Neural progenitor cell (in vitro differentiated cells): ENCODE results near the gene CENPW. TPM values are rescaled to one million over a fixed set of nuclear protein-coding genes. Genes with fewer than 3 reads are reported as not detected.

Experiments
- DNase-seq: peaks from one replicate; pipeline ENCODE4 v3.0.0-alpha.2; 2016; ENCODE audit warnings: low spot score
- H2AFZ ChIP-seq: fragments of 200-600 bp; sonication (generic); replicated peaks from 2 replicates; pipeline ENCODE4 v1.6.1; 2016; ENCODE audit warnings: antibody characterized with exemption
- H3F3A ChIP-seq: fragments of 200-600 bp; sonication (generic); 2 replicates; pipeline ENCODE4 v1.6.1; 2016; ENCODE audit warnings: antibody characterized with exemption, low read depth
- H3K27ac ChIP-seq: fragments of 200-600 bp; sonication (generic); 2 replicates; pipeline ENCODE4 v1.5.1; 2016; ENCODE audit warnings: mild to moderate bottlenecking
- H3K27me3 ChIP-seq: fragments of 200-600 bp; sonication (generic); 2 replicates; pipeline ENCODE4 v1.6.1; 2016; ENCODE audit warnings: mild to moderate bottlenecking, moderate library complexity
- H3K36me3 ChIP-seq: fragments of 200-600 bp; sonication (generic); 2 replicates; pipeline ENCODE4 v1.5.1; 2016
- H3K4me1 ChIP-seq: fragments of 200-600 bp; sonication (generic); 2 replicates; pipeline ENCODE4 v1.6.1; 2016; ENCODE audit warnings: mixed run types
- H3K4me2 ChIP-seq: fragments of 200-600 bp; sonication (generic); 2 replicates; pipeline ENCODE4 v1.6.1; 2016
- H3K4me3 ChIP-seq: fragments of 200-600 bp; sonication (generic); 2 replicates; pipeline ENCODE4 v1.5.1; 2016
- H3K79me2 ChIP-seq: fragments of 200-600 bp; sonication (generic); 2 replicates; pipeline ENCODE4 v1.6.1; 2016; ENCODE audit warnings: low read depth
- H3K9ac ChIP-seq: fragments of 200-600 bp; sonication (generic); 2 replicates; pipeline ENCODE4 v1.6.1; 2016
- H3K9me3 ChIP-seq: fragments of 200-600 bp; sonication (generic); 2 replicates; pipeline ENCODE4 v1.5.1; 2016; ENCODE audit warnings: low read depth
- H4K20me1 ChIP-seq: fragments of 200-600 bp; sonication (generic); 2 replicates; pipeline ENCODE4 v1.6.1; 2016; ENCODE audit warnings: low read depth
- H3K27ac Mint-ChIP-seq: 3 replicates; pipeline ENCODE4 v1.8.0; 2021; ENCODE audit warnings: mixed read lengths
- H3K27me3 Mint-ChIP-seq: 2 replicates; pipeline ENCODE4 v1.8.0; 2022; ENCODE audit warnings: low read depth, mild to moderate bottlenecking, inconsistent platforms, moderate library complexity, mixed read lengths; ENCODE audit not compliant: insufficient read depth
- H3K36me3 Mint-ChIP-seq: 3 replicates; pipeline ENCODE4 v1.8.0; 2021; ENCODE audit warnings: mixed read lengths
- H3K4me1 Mint-ChIP-seq: 3 replicates; pipeline ENCODE4 v1.8.0; 2021; ENCODE audit warnings: mixed read lengths
- H3K4me3 Mint-ChIP-seq: 3 replicates; pipeline ENCODE4 v1.8.0; 2021; ENCODE audit warnings: mild to moderate bottlenecking, moderate library complexity, mixed read lengths
- H3K9me3 Mint-ChIP-seq: 3 replicates; pipeline ENCODE4 v1.8.0; 2020; ENCODE audit warnings: mixed read lengths
- EZH2 ChIP-seq: fragments of 200-600 bp; sonication (generic); IDR thresholded peaks from 2 replicates; pipeline ENCODE4 v1.6.1; 2017; ENCODE audit warnings: antibody characterized with exemption, mild to moderate bottlenecking, moderate library complexity
- EZH2phosphoT487 ChIP-seq: fragments of 200-600 bp; sonication (generic); IDR thresholded peaks from 2 replicates; pipeline ENCODE4 v1.6.1; 2017; ENCODE audit warnings: antibody characterized with exemption
- total RNA-seq: library from RNA; depleted of rRNA; stranded (reverse); fragments of >200 nt; gene quantifications from 2 replicates; pipeline ENCODE4 v1.2.3, GENCODE V29; 2015; ENCODE audit warnings: low replicate concordance
- TF ChIP-seq, protein P1 (sequence below): fragments of 200-600 bp; sonication (generic); IDR thresholded peaks from 2 replicates; pipeline ENCODE4 v1.5.1; 2017; ENCODE audit warnings: antibody characterized with exemption, mild to moderate bottlenecking

CENPW gene
- total RNA-seq, 1 donor from 2014 or later = 47.5 TPM

GRCh38 chr6:126374372-126374771, 34.5 kb downstream of the CENPW start:
- H4K20me1 ChIP-seq = no peaks in the 10 kb centered on the region
- peaks cover 23% of the 10 kb centered on the region for H3K79me2 ChIP-seq
- peaks cover 11% of the 10 kb centered on the region for H3K9me3 ChIP-seq
- Mint-ChIP-seq H3K4me3 (no peak overlapping the region), H3K27ac (no peak overlapping the region), H3K27me3 (no peaks in the 10 kb centered on the region), H3K36me3 (peaks cover 40% of the 10 kb centered on the region), H3K9me3 (peaks cover 27% of the 10 kb centered on the region), H3K4me1 (no peaks in the 10 kb centered on the region)
- no peaks in the 10 kb centered on the region for H3F3A ChIP-seq
- TF ChIP-seq EZH2 = no peak
- no peak for TF ChIP-seq EZH2phosphoT487
- TF ChIP-seq, protein P1, sequence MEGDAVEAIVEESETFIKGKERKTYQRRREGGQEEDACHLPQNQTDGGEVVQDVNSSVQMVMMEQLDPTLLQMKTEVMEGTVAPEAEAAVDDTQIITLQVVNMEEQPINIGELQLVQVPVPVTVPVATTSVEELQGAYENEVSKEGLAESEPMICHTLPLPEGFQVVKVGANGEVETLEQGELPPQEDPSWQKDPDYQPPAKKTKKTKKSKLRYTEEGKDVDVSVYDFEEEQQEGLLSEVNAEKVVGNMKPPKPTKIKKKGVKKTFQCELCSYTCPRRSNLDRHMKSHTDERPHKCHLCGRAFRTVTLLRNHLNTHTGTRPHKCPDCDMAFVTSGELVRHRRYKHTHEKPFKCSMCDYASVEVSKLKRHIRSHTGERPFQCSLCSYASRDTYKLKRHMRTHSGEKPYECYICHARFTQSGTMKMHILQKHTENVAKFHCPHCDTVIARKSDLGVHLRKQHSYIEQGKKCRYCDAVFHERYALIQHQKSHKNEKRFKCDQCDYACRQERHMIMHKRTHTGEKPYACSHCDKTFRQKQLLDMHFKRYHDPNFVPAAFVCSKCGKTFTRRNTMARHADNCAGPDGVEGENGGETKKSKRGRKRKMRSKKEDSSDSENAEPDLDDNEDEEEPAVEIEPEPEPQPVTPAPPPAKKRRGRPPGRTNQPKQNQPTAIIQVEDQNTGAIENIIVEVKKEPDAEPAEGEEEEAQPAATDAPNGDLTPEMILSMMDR = no peak
- no peak overlapping the region for H3K9ac ChIP-seq
- no peak overlapping the region for H2AFZ ChIP-seq
- H3K4me2 ChIP-seq = no peak overlapping the region
- H3K27ac ChIP-seq = no peak overlapping the region
- no peaks in the 10 kb centered on the region for H3K4me1 ChIP-seq
- no peaks in the 10 kb centered on the region for H3K27me3 ChIP-seq
- peaks cover 24% of the 10 kb centered on the region for H3K36me3 ChIP-seq
- H3K4me3 ChIP-seq = no peak overlapping the region
- no peak for DNase-seq

- no peaks in the 10 kb centered on the region for H3K4me1 ChIP-seq
Measured at GRCh38 chr6:126376682-126377081, 36.8 kb downstream of the CENPW start.

DNA sequence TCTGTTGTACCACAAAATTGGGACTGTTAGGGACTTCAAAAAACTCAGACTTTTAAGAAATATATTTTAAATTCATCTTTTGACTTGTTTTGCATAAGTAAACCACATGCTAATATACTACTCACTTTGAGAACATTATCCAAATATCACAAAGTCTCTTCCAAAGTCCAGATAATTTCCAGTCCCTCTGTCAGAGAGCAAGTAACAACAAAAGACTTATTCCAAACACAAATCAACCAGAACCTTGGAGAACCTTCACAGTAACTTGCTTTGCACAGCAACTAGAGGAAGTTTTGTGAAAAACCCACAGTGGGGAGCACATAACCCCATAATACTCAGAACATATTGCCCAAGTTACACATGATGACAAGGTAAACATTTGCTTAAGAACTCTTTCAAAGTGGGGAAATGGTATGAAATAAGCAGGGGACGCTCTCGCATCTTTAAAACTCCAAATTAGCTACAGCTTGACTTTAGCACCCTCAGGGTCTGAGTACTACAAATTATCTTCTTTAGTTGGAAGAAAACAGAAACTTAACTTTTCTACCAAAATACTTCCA, 37.8 kb downstream of the CENPW start:
- Histone ChIP-seq H3F3A (no peaks in the 10 kb centered on the region), H3K27me3 (no peaks in the 10 kb centered on the region), H3K79me2 (no peaks in the 10 kb centered on the region), H2AFZ (no peak overlapping the region), H3K27ac (no peak overlapping the region), H3K4me1 (no peaks in the 10 kb centered on the region), H4K20me1 (no peaks in the 10 kb centered on the region), H3K4me2 (no peak overlapping the region), H3K9ac (no peak overlapping the region), H3K4me3 (no peak overlapping the region), H3K9me3 (peaks cover 6% of the 10 kb centered on the region), H3K36me3 (peaks cover 8% of the 10 kb centered on the region)
- H3K27ac Mint-ChIP-seq = no peak overlapping the region
- H3K9me3 Mint-ChIP-seq = peaks cover 25% of the 10 kb centered on the region
- no peaks in the 10 kb centered on the region for H3K4me1 Mint-ChIP-seq
- peaks cover 2% of the 10 kb centered on the region for H3K27me3 Mint-ChIP-seq
- no peak for TF ChIP-seq EZH2
- TF ChIP-seq, protein P1 = no peak
- TF ChIP-seq EZH2phosphoT487 = no peak
- no peak overlapping the region for H3K4me3 Mint-ChIP-seq
- no peak for DNase-seq
- peaks cover 32% of the 10 kb centered on the region for H3K36me3 Mint-ChIP-seq

More at GRCh38 chr6:126376682-126377081, 36.8 kb downstream of the CENPW start:
- Histone ChIP-seq H3K9ac (no peak overlapping the region), H3K36me3 (peaks cover 16% of the 10 kb centered on the region), H3K4me3 (no peak overlapping the region), H4K20me1 (no peaks in the 10 kb centered on the region), H3K27me3 (no peaks in the 10 kb centered on the region), H3K9me3 (peaks cover 11% of the 10 kb centered on the region), H2AFZ (no peak overlapping the region), H3K4me2 (no peak overlapping the region), H3K27ac (no peak overlapping the region), H3K79me2 (peaks cover 4% of the 10 kb centered on the region), H3F3A (no peaks in the 10 kb centered on the region)
- Mint-ChIP-seq H3K4me3 (no peak overlapping the region), H3K36me3 (peaks cover 33% of the 10 kb centered on the region), H3K27me3 (peaks cover 2% of the 10 kb centered on the region), H3K27ac (no peak overlapping the region), H3K4me1 (no peaks in the 10 kb centered on the region), H3K9me3 (peaks cover 24% of the 10 kb centered on the region)
- no peak for DNase-seq
- TF ChIP-seq, protein P1 = no peak
- no peak for TF ChIP-seq EZH2
- no peak for TF ChIP-seq EZH2phosphoT487
